SIG-M5 treated with dmso at 0.1 percent for 504 hours (cell line): ENCODE results near the gene XPNPEP2.
"Not testable (repeated sequence)": the region's sequence is repeated elsewhere in the genome, so short reads cannot be mapped to it uniquely, and the experiment has no call there.

Source experiments
- DNase-seq: peaks from one replicate; lab custom pipeline; 2025; ENCODE audit not compliant: unreplicated experiment; lab: John Stamatoyannopoulos, UW

The XPNPEP2 gene

DNA sequence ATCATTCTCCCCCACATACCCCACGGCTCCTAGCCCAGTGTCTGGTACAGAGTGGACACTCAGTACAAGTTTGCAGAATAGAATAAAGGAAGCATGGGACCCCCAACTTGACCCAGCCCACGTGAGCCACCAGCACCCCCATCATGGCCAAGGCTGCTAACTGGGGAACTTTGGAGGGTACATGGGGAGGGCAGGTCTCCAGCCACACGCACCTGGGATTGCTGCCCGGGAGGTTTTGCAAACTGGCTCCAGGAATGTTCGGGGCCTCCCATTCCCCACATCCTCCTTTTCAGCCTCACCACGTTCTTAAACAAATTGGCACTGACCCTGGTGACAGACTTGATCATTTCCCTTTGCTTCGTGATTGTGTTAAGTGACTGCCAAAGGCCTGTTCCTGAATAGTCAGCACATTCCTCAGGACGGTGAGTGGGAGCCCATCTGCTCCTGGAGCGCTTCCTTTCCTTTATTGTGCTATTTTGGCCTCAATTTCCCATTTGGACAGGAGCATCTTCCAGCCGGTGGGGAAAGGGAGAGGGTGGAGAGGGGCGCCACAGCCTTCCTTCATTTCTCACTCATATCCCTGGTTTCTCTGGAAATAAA, 18.7 kb upstream of the XPNPEP2 start:
- no peak for DNase-seq

DNA sequence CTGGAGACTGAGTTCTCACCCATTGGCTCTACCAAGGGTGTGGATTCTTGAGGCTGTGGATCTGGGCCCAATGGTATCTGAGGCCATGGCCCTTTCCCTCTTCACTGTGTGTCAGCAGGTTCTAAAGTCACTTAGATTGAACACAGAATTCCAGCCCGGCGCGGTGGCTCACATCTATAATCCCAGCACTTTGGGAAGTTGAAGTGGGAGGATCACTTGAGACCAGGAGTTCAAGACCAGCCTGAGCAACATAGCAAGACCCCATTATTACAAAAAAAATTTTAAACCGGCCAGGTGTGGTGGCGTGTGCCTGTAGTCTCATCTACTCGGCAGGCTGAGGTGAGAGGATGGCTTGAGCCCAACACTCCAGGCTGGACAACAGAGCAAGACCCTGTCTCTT, 18.0 kb upstream of the XPNPEP2 start:
- no peak for DNase-seq

DNA sequence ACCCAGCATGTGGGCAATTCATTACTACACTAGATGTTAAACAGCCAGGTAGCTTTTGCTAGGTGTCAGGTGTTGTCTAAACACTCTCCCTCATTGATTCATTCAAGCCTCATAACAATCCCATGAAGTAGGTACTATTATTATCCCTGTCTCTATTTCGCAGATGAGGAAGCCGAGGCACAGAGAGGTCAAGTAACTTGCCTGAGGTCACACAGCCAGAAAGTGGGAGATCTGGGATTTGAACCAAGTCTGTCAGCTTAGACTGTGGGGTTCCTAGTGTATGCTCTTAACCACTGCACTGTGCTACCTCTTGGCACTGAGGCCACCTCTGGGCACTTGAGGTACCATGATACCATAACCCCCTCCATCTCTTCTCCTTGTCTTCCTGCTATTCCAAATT, 17.4 kb upstream of the XPNPEP2 start:
- DNase-seq = no peak

DNA sequence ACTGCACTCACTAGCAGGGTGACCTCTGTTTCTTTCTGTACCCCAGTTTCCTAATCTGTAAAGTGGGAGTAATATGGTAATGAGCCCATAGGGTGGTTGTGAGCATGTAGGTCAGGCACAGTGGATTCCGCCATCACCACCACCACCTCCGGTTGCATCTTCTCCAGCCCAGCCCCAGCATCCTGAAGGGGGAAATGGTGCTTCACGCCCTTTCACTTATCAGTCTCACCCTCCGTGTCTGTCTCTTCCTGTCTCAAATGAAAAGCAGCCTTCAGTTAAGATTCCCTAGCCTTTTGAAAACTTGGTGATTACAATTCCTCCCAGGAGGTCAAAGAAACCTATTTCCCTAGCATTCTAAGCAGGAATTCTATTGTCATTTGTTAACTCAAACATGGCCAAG, 16.9 kb upstream of the XPNPEP2 start:
- no peak for DNase-seq

DNA sequence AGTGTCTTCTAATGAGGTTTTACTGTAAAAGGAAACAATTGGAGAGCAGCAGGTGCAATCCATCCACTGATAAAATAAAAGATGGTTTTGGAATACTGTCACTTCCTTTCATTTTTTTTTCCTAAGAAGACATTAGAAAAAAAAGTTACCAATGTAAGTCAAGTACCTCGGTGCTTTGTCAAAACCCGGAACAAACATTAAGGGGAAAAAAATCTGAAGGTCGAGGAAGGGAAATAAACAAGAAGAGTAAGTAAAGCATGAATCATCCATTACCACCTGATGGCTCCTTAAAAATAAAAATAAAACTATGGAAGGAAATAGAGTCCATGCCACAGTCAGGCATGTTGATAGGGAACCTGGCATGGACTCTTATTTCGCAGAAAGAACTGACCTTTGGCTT, 15.3 kb upstream of the XPNPEP2 start:
- DNase-seq = no peak

DNA sequence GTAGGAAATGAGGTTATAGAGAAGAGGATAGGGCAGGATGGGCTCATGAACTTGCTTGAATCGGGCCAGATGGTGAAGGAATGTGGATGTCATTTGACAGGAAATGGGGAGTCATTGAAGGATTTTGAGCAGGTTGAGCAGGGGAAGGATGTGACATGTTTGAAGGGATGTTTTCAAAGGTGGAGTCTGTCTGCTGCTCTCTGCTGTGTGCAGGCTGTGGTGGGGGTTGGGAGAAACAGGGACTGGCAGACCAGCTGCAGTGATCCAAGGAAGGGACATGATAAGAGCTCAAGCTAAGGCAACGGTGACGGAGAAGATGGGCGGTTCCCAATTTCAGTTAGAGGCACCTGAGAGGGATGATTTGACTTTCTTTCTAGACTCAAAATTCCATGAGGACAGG, 14.0 kb upstream of the XPNPEP2 start:
- no peak for DNase-seq

DNA sequence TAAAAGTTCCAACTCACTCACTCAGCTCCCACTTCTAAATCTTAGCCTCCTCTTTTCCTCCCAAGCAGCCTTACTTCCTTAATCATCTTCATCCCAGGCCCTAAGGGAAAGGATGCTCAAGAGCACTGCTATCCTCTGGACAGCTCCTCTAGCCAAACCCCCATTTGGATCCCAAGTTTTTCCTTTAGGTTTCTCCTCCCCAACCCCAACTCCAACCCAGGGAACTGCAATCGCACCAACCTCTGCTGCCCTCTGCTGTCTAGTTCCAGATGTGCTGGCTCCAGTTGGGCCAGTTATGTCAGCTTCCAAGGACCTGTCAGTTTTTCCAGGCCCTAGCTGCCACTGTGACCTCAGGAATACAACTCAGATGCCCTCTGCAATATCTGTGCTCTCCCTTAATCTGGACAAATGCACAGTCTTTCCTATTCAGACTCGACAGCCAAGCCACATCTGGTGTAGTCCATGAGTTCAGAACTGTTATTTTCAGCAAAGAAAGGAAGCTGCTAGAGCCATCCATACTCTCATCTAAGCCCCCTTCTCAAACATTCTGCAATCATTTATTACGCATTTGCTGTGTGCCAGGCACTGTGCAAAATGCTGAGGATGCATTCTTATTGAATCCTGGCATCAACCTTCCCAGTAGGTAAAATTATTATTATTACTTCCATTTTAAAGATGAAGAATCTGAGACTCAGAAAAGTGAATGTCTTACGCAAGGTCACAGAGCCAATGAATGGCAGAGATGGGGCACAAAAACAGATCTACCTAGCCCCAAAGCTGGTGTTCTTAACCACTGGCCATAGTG, 12.3 kb upstream of the XPNPEP2 start:
- peak; percentile 15 for DNase-seq

DNA sequence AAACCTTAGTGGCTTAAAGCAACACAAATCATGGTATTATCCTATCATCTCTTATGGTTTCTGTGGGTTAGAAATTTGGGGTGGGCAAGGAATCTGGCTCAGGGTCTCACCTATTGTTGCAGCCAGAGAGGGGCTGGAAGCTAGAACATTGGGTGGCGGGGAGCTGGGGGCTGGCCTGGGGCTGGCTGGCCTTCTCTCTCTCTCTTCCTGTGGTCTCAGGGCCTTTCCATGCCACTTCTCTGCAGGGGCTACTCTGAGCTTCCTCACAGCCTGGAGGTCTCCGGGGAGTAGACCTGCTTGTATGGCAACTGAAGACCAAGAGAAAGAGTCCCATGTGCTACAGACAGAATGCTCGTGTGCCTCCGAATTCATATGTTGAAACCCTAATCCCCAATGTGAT, 10.7 kb upstream of the XPNPEP2 start:
- no peak for DNase-seq

DNA sequence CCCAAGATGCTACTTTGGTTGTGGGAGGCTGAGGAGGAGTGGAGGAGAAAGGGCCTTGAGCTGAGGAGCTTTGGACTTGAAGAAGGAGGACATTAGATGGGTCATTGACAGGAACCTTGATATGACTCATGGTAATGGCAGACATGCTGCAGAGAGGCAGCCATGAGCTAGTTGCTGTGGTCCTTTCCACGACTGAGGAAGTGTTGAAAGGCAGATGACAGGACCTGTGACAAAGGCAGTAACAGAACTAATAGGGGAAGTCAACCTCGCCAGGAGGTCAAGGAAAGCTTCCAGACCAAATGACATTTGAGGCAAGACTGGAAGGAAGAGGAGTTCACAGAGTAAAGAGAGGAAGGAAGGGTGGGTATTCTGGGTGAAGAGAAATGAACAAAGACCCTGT, 7.6 kb upstream of the XPNPEP2 start:
- DNase-seq = peak; percentile 7

DNA sequence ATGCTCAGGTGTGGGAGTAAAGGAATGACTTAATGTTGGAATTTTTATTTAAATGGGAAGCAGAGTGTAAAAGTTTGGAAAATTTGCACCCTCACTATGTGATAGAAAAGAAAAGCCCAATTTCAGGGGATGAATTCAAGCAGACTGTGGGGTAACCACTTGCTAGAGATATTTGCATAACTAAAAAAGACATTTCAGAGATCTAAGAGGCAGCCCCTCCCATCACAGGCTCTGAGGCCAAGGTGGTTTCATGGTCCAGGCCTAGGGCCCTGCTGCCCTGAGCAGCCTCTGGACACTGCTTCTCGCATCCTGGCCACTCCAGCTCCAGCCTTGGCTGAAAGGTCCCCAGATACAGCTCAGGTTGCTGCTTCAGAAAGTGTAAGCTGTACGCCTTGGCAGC, 5.9 kb upstream of the XPNPEP2 start:
- no peak for DNase-seq

DNA sequence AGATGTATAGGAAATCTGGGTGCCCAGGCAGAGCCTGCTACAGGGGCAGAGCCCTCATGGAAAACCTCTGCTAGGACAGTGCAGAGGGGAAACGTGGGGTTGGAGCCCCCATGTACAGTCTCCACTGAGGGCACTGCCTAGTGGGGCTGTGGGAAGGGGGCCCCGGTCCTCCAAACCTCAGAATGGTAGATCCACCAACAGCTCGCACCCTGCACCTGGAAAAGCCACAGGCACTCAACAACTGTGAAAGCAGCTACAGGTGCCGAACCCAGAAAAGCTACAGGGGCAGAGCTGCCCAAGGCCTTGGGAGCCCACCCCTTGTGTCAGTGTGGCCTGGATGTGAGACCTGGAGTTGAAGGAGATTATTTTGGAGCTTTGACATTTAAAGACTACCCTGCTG, 5.4 kb upstream of the XPNPEP2 start:
- no peak for DNase-seq

DNA sequence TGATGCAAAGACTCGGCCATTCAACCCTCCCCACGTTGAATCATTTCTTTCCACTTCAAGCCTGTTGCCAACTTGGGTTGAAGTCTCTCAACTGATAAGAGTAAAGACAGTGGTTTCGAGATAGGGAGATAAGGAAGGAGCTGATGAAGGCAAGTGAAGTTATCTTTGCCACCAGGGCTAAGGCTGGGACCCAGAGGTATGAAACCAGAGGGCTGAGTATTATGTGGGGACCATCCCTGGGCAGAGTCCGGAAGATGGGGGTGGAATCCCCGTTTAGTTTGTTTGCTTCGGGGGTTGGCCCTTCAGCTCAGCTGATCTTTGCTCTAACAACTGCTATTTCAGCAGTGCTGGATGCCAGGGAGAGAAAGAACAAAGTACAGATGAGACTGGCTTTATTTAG, 2.3 kb upstream of the XPNPEP2 start:
- no peak for DNase-seq

DNA sequence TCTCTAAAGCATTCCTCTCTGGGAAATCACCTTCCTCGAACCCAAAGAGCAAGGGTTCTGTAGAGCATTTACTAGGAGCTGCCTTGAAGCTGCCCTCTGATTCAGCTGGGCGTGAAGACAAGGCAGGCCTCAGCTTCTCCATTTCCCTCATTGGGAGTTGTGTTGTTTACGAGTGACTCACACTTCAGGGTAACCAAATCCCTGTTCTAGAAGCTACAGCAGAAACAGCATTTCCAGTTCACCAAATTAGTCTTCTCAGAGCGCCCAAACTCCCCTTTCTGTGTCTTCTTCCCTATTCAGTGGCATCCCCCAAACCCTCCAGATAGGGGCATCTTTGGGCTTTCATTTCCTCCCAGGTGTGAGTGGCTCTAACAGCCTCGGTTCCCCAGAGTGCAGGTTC, 863 bp upstream of the XPNPEP2 start:
- DNase-seq = peak; percentile 44

DNA sequence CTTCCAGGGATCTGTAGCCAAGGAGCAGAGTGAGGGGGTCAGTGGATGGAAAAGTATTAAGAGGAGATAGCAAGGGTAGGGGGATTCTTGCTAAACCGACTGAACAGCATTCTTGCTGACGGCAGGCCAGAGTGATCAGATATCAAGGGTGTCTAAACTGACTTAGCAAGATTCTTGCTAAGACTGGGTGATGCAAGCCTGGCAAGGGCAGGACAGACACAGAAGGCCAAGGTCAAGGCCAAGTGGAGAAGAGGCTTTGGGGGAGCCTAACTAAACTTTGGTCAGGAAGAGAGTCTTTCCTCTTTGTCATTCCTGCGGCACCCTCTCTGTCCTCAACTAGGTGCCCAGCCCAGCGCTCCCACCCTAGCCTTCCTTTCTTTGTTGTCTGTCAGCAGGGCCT, 799 bp downstream of the XPNPEP2 start:
- DNase-seq = no peak

DNA sequence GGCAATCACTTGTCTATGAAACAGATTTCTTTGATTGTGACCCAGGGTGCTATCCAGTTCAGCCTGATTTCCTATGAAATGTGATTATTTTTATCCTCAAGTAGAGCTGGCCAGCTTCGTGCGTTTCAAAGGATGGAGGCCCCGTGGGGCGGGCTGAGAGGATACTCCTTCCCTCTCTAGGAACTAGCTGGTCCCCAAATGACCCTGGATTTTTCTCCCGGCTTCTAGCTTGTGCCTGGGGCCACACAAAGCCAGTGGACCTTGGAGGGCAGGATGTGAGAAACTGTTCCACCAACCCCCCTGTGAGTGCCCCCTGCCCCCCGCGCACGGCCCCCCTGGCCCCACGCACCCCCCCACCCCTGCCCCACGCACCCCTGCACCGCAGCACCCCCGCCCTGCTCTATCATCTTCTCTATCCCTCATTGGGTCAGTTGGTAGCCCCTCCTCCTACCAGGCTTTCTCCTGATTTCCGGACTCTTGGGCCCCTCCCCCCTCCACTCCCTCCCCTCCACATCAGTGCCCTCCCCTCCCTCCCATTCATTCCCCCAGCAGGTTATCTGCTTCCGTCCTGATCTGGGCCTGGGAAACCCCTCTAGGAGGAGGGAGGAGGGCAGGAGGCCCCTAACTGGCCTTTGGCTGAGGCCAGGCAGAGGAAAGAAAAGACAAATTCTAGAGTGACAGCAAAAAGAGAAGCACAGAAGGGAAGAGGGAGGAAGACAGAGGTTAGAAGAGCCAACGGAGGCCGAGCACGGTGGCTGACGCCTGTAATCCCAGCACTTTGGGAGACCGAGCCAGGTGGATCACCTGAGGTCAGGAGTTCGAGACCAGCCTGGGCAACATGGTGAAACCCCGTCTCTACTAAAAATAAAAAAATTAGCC, 3.3 kb downstream of the XPNPEP2 start:
- no peak for DNase-seq

DNA sequence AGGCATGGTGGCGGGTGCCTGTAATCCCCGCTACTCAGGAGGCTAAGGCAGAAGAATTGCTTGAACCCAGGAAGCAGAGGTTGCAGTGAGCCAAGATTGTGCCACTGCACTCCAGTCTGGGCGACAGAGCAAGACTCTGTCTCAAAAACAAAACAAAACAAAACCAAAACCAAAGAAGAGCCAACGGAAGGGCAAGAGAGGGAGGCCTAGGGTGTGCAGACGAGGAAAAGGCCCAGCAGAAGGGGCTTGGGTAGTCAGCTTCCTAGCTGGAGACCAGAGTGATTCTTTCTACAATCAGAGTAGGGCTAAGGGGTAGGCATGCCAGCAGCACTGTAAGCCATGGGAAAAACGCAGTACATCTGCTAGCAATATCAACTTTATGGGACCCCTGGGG, 4.0 kb downstream of the XPNPEP2 start:
- not testable (repeated sequence) for DNase-seq

DNA sequence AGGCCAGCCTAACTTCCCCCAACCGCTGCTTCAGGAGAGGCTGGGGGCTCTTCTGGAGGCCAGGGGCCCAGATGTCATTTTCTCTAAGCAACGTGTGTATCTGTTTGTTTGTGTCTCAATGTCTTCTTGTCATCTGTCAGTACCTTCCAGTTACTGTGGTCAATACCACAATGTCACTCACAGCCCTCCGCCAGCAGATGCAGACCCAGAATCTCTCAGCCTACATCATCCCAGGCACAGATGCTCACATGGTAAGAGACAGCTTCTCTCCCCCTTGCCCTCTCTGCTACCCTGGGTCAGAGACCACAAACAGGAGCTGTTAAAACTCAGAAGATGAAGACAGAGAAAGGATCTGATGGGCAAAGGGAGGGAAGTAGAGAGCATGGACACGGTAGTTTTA, 5.0 kb downstream of the XPNPEP2 start:
- no peak for DNase-seq

DNA sequence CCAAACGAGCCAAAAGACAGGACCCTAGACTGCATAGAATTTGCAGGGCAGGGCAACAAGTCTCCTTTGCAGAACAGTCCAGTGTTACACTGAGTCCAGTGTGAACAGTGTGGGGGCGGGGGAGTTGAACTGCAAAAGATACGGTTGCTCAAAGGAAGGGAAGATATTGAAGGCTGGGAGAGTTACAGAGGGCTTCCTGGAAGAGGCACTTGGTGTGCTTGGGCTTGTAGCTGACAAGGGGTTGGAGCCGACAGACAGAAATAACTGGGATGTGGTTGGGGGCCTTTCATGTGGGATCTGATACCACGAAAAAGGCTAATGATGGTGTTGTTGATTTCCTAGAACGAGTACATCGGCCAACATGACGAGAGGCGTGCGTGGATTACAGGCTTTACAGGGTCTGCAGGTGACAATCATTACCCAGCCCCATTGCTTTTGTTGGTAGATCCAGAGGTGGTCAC, 6.1 kb downstream of the XPNPEP2 start:
- no peak for DNase-seq

DNA sequence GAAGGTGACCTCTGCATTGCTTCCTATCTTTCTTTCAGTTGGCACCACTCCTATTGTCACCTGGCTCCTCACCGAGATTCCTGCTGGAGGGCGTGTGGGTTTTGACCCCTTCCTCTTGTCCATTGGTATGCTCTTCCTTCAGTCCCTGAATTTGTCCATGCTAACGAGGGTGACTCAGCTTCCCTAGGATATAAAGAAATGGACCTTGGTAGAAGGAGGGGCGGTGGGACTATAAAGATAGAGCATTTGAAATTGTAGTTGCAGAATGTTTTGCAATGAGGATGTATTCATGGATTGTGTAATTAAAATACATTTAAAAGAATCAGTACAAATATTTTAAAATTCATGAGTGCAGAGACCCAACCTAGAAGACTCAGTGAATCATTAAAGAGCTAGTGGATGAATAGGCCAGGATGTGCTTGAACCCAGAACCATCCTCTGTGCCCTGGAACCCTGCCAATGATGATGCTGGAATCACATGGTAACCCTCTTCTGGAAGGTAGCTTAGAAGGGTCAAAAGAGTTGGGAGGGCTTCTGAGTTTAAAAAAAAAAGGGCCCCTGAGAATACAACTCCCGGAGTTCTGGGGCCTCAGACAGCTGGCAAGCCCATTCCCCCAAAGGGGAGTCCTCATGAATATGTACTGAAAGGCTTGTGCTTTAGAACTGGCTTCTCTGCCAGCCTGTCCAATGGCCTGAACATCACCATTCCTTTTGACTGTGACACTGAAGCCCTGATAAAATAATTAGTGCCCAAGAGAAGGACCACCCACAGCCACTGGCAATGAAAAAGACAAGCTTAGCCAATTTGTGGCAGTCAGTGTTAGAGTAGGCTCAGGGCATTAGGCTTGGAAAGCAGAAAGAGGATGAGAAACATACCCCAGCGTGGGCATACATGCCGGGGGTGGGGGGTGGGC, 8.0 kb downstream of the XPNPEP2 start:
- DNase-seq = no peak

DNA sequence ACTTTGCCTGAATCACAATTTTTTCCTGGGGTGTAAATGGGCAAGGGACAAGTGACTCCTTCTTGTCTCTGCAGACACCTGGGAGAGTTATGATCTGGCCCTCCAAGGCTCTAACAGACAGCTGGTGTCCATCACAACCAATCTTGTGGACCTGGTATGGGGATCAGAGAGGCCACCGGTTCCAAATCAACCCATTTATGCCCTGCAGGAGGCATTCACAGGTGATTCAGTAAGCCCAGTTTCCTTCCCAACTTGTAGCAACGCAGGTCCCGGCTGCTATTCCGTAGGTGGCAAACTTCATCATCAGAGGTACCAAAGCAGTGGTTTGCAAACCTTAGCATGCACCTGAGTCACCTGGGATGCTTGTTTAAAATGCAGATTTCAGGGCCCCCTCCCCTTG, 8.8 kb downstream of the XPNPEP2 start:
- no peak for DNase-seq

DNA sequence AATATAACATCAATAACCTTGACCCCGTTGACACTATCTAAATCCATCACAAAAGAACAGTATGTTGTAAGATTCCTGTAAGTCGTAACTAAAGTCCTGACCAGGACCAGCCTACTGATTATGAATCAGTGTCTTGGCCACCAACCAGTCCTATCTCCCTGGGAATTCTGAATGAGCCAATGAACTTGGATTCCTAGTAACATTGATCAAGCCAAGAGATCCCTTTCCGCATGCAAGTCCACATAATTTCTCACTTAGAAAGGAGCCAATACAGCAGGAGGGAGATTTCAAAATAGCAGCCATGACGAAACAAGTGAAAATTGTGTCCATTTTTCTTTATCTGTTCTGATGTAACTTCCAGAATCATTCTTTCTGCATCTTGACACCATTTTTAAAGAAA, 9.5 kb downstream of the XPNPEP2 start:
- DNase-seq = no peak
